Neuron (in vitro differentiated cells): ENCODE measurements around the gene ZPBP.

Source experiments
- H2AFZ ChIP-seq: one replicate; pipeline ENCODE4 v1.6.1; 2013; ENCODE audit warnings: low read depth, mild to moderate bottlenecking, inconsistent platforms, low read length, moderate library complexity
- H3K27me3 ChIP-seq: one replicate; pipeline ENCODE4 v1.6.1; 2013; ENCODE audit warnings: low read length; ENCODE audit not compliant: insufficient read depth
- H3K36me3 ChIP-seq: one replicate; pipeline ENCODE4 v1.6.1; 2013; ENCODE audit warnings: low read length; ENCODE audit not compliant: insufficient read depth
- H3K4me1 ChIP-seq: one replicate; pipeline ENCODE4 v1.6.1; 2013; ENCODE audit warnings: low read length; ENCODE audit not compliant: insufficient read depth
- H3K4me3 ChIP-seq: 2 replicates; pipeline ENCODE4 v1.5.1; 2013; ENCODE audit warnings: mild to moderate bottlenecking, low read length, moderate library complexity
- H3K9me3 ChIP-seq: one replicate; pipeline ENCODE4 v1.6.1; 2013; ENCODE audit warnings: low read length

The ZPBP gene

GRCh38 chr7:49986191-49986590, 106.9 kb downstream of the ZPBP start:
- Histone ChIP-seq H3K36me3 (no peaks in the 10 kb centered on the region), H3K4me3 (no peak overlapping the region), H3K27me3 (no peaks in the 10 kb centered on the region), H3K9me3 (no peaks in the 10 kb centered on the region), H3K4me1 (no peaks in the 10 kb centered on the region), H2AFZ (no peak overlapping the region)

- H3K4me1 ChIP-seq: no peaks in the 10 kb centered on the region
- H3K27me3 ChIP-seq: no peaks in the 10 kb centered on the region
- no peaks in the 10 kb centered on the region for H3K36me3 ChIP-seq
- no peaks in the 10 kb centered on the region for H3K9me3 ChIP-seq
- no peak overlapping the region for H3K4me3 ChIP-seq
- H2AFZ ChIP-seq: no peak overlapping the region
Measured at GRCh38 chr7:49980465-49980864, 112.6 kb downstream of the ZPBP start.

- H3K9me3 ChIP-seq: no peaks in the 10 kb centered on the region
- H3K4me3 ChIP-seq: no peak overlapping the region
- H2AFZ ChIP-seq: no peak overlapping the region
- H3K36me3 ChIP-seq: no peaks in the 10 kb centered on the region
- H3K27me3 ChIP-seq: no peaks in the 10 kb centered on the region
- H3K4me1 ChIP-seq: no peaks in the 10 kb centered on the region
Measured at GRCh38 chr7:49976238-49976637, 116.8 kb downstream of the ZPBP start.

- no peaks in the 10 kb centered on the region for H3K36me3 ChIP-seq
- H2AFZ ChIP-seq: no peak overlapping the region
- H3K9me3 ChIP-seq: no peaks in the 10 kb centered on the region
- no peaks in the 10 kb centered on the region for H3K27me3 ChIP-seq
- no peak overlapping the region for H3K4me3 ChIP-seq
- H3K4me1 ChIP-seq: no peaks in the 10 kb centered on the region
Measured at GRCh38 chr7:49974035-49974434, 119.0 kb downstream of the ZPBP start.

GRCh38 chr7:49937608-49938007, 155.4 kb downstream of the ZPBP start:
- Histone ChIP-seq H3K27me3 (no peaks in the 10 kb centered on the region), H2AFZ (no peak overlapping the region), H3K4me3 (no peak overlapping the region), H3K4me1 (no peaks in the 10 kb centered on the region), H3K9me3 (no peaks in the 10 kb centered on the region), H3K36me3 (no peaks in the 10 kb centered on the region)

GRCh38 chr7:49931627-49932026, 161.4 kb downstream of the ZPBP start:
- H3K4me3 ChIP-seq: no peak overlapping the region
- H3K4me1 ChIP-seq: no peaks in the 10 kb centered on the region
- H3K9me3 ChIP-seq: no peaks in the 10 kb centered on the region
- no peak overlapping the region for H2AFZ ChIP-seq
- H3K27me3 ChIP-seq: no peaks in the 10 kb centered on the region
- H3K36me3 ChIP-seq: no peaks in the 10 kb centered on the region

- no peaks in the 10 kb centered on the region for H3K36me3 ChIP-seq
- H3K27me3 ChIP-seq: no peaks in the 10 kb centered on the region
- H3K4me1 ChIP-seq: no peaks in the 10 kb centered on the region
- H3K9me3 ChIP-seq: no peaks in the 10 kb centered on the region
- H3K4me3 ChIP-seq: no peak overlapping the region
- no peak overlapping the region for H2AFZ ChIP-seq
Measured at GRCh38 chr7:49928787-49929186, 164.3 kb downstream of the ZPBP start.

GRCh38 chr7:49927631-49928030, 165.4 kb downstream of the ZPBP start:
- no peaks in the 10 kb centered on the region for H3K4me1 ChIP-seq
- no peaks in the 10 kb centered on the region for H3K27me3 ChIP-seq
- no peak overlapping the region for H3K4me3 ChIP-seq
- H2AFZ ChIP-seq: no peak overlapping the region
- no peaks in the 10 kb centered on the region for H3K9me3 ChIP-seq
- H3K36me3 ChIP-seq: no peaks in the 10 kb centered on the region

- Histone ChIP-seq H2AFZ (no peak overlapping the region), H3K4me3 (no peak overlapping the region), H3K9me3 (no peaks in the 10 kb centered on the region), H3K4me1 (no peaks in the 10 kb centered on the region), H3K27me3 (no peaks in the 10 kb centered on the region), H3K36me3 (no peaks in the 10 kb centered on the region)
Measured at GRCh38 chr7:49926720-49927119, 166.3 kb downstream of the ZPBP start.

- Histone ChIP-seq H3K36me3 (no peaks in the 10 kb centered on the region), H3K4me3 (no peak overlapping the region), H2AFZ (no peak overlapping the region), H3K27me3 (no peaks in the 10 kb centered on the region), H3K9me3 (no peaks in the 10 kb centered on the region), H3K4me1 (no peaks in the 10 kb centered on the region)
Measured at GRCh38 chr7:49911909-49912308, 181.1 kb downstream of the ZPBP start.

- Histone ChIP-seq H3K27me3 (no peaks in the 10 kb centered on the region), H3K36me3 (no peaks in the 10 kb centered on the region), H3K4me1 (no peaks in the 10 kb centered on the region), H3K9me3 (no peaks in the 10 kb centered on the region), H2AFZ (no peak overlapping the region), H3K4me3 (no peak overlapping the region)
Measured at GRCh38 chr7:49894543-49894942, 198.5 kb downstream of the ZPBP start.

GRCh38 chr7:49893131-49893530, 199.9 kb downstream of the ZPBP start:
- H2AFZ ChIP-seq: no peak overlapping the region
- H3K4me3 ChIP-seq: no peak overlapping the region
- H3K36me3 ChIP-seq: no peaks in the 10 kb centered on the region
- H3K4me1 ChIP-seq: no peaks in the 10 kb centered on the region
- no peaks in the 10 kb centered on the region for H3K27me3 ChIP-seq
- H3K9me3 ChIP-seq: no peaks in the 10 kb centered on the region

- Histone ChIP-seq H3K9me3 (no peaks in the 10 kb centered on the region), H3K4me1 (no peaks in the 10 kb centered on the region), H2AFZ (no peak overlapping the region)
Measured at GRCh38 chr7:49892481-49892880, 200.6 kb downstream of the ZPBP start.

More at GRCh38 chr7:49892481-49892880, 200.6 kb downstream of the ZPBP start:
- H3K27me3 ChIP-seq: no peaks in the 10 kb centered on the region
- H3K36me3 ChIP-seq: no peaks in the 10 kb centered on the region
- H3K4me3 ChIP-seq: no peak overlapping the region
